WERI-Rb-1 (cell line): ENCODE results near the gene HECA.
"Not testable (repeated sequence)": the region's sequence is repeated elsewhere in the genome, so short reads cannot be mapped to it uniquely, and the experiment has no call there.

Experiments used
- DNase-seq: peaks from one replicate; pipeline ENCODE4 v3.0.0-alpha.2; 2020
- H3K27ac ChIP-seq: fragments of 250-450 bp; sonication (Bioruptor Pico); 2 replicates; pipeline ENCODE4 v1.5.1; 2020; ENCODE audit warnings: mild to moderate bottlenecking, moderate library complexity
- H3K27me3 ChIP-seq: fragments of 250-450 bp; sonication (Bioruptor Pico); 2 replicates; pipeline ENCODE4 v1.5.1; 2021; ENCODE audit warnings: mild to moderate bottlenecking, low read depth, moderate library complexity; ENCODE audit not compliant: insufficient read depth, severe bottlenecking
- H3K36me3 ChIP-seq: fragments of 250-450 bp; sonication (Bioruptor Pico); 2 replicates; pipeline ENCODE4 v1.5.1; 2020; ENCODE audit warnings: mild to moderate bottlenecking, moderate library complexity
- H3K4me3 ChIP-seq: 2 replicates; pipeline ENCODE4 v1.5.1; 2011; ENCODE audit warnings: low read depth, mild to moderate bottlenecking, control low read depth, low read length
- H3K9me3 ChIP-seq: fragments of 250-450 bp; sonication (Bioruptor Pico); 2 replicates; pipeline ENCODE4 v1.5.1; 2021; ENCODE audit warnings: mild to moderate bottlenecking, moderate library complexity; ENCODE audit not compliant: severe bottlenecking
- CTCF ChIP-seq: IDR thresholded peaks from 2 replicates; pipeline ENCODE4 v1.5.1; 2011; ENCODE audit warnings: low read depth, mild to moderate bottlenecking, control low read depth, inconsistent platforms, low read length

Gene HECA

GRCh38 chr6:139131736-139132280 lies 3.1 kb upstream of the HECA start:
- H3K9me3 ChIP-seq = no peaks in the 10 kb centered on the region
- DNase-seq = no peak
- no peaks in the 10 kb centered on the region for H3K36me3 ChIP-seq
- H3K27me3 ChIP-seq = no peaks in the 10 kb centered on the region
- no peak for TF ChIP-seq CTCF
- no peak overlapping the region for H3K27ac ChIP-seq
- H3K4me3 ChIP-seq = no peak overlapping the region

GRCh38 chr6:139133262-139134063 lies 1.4 kb upstream of the HECA start:
- no peak for DNase-seq
- Histone ChIP-seq H3K27me3 (no peaks in the 10 kb centered on the region), H3K27ac (no peak overlapping the region), H3K9me3 (no peaks in the 10 kb centered on the region), H3K36me3 (no peaks in the 10 kb centered on the region), H3K4me3 (no peak overlapping the region)
- TF ChIP-seq CTCF = no peak

- Histone ChIP-seq H3K27ac (no peak overlapping the region), H3K36me3 (no peaks in the 10 kb centered on the region; the same call in 1 of the 2 replicates), H3K4me3 (no peak overlapping the region), H3K9me3 (no peaks in the 10 kb centered on the region), H3K27me3 (no peaks in the 10 kb centered on the region)
- no peak for DNase-seq
- TF ChIP-seq CTCF = no peak
Measured at GRCh38 chr6:139134064-139134395, 850 bp upstream of the HECA start.

GRCh38 chr6:139135578-139136545 lies 982 bp downstream of the HECA start:
- TF ChIP-seq CTCF = 0 out of 2 replicates have a peak, but pooled peaks have one; percentile 11
- Histone ChIP-seq H3K27ac (peak overlapping the region; percentile 19; the same call in 1 of the 2 replicates), H3K9me3 (no peaks in the 10 kb centered on the region), H3K27me3 (no peaks in the 10 kb centered on the region), H3K4me3 (peak overlapping the region; percentile 82), H3K36me3 (no peaks in the 10 kb centered on the region; the same call in 1 of the 2 replicates)
- DNase-seq = peak; percentile 29

DNA sequence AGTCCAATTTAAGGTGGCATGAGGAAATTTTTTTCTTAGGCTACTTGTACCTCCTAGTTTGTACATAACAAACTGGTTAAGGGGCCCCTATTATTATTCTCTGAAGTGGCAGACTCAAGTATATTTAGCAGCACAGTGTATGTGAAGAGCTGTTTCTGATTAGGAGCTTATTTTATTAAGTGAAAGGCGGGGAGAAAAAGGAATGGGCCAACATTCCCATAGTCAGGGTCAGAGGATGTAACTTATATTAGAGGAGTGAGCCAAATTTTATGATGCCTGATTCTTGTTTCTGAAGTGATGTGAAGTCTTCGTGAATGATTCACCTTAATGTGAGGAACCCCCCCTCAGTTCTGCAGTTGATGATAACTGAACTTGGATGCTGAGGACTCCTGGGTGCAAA lies 2.8 kb downstream of the HECA start:
- Histone ChIP-seq H3K9me3 (no peaks in the 10 kb centered on the region), H3K27me3 (no peaks in the 10 kb centered on the region), H3K36me3 (no peaks in the 10 kb centered on the region; the same call in 1 of the 2 replicates), H3K27ac (no peak overlapping the region), H3K4me3 (no peak overlapping the region)
- no peak for TF ChIP-seq CTCF
- no peak for DNase-seq

- H3K27ac ChIP-seq, H3K4me3 ChIP-seq, DNase-seq, H3K27me3 ChIP-seq, H3K36me3 ChIP-seq, H3K9me3 ChIP-seq: not testable (repeated sequence)
Measured at GRCh38 chr6:139140854-139141253, 6.0 kb downstream of the HECA start.
